ENCODE results near the gene EIF3F.
"Not testable (repeated sequence)": the region's sequence is repeated elsewhere in the genome, so short reads cannot be mapped to it uniquely, and the experiment has no call there.

The EIF3F gene

DNA sequence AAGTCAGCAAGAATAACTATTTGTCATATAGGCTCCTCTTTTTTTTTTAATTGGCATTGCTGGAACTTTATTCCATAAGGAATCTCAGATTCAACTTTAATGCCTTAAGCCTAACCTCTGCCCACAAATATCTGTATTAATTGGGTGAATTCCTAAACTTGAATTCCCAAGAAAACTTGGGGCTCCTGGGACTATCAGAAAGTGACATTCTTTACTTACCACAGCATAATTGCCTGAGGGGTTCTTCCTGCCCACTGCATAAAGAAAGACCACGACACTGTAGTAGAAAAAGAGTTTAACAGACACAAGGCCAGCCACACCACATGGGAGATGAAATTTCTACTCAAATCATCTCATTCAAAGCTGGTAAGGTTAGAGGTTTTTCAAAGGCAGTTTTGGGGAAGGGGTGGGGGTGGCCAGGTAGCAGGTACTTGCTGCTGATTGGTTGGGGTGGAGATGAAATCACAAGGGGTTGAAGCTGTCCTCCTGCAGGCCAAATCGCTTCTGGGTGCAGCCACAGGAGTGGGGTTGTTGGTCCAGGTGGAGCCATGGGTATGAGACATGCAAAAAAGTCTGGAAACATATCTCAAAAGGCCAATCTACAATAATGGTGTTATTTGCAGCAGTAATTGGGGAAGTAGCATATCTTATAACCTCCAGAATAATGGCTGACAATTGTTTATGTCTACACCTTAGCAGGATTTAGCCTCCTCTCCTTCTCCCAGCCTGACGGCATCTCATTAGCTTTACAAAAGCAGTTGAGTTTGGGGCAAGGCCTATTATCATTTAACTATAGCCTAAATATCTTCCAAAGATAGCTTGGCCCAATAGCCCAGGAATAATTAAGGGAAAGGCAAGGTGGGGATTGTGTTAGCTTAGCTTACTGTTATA, 17.1 kb upstream of the EIF3F start:
- Mint-ChIP-seq H3K9me3 (no peaks in the 10 kb centered on the region), H3K27ac (ENCODE audit: low read depth) (no peak overlapping the region), H3K4me3 (no peak overlapping the region), H3K4me1 (no peaks in the 10 kb centered on the region), H3K27me3 (peaks cover 54% of the 10 kb centered on the region), H3K36me3 (ENCODE audit: insufficient read depth) (no peaks in the 10 kb centered on the region)
- ATAC-seq (replicated peaks; ENCODE audit: extremely low read depth, poor library complexity, severe bottlenecking) (no peak), DNase-seq (ENCODE audit: low spot score in 2 of 2) (no peak)

DNA sequence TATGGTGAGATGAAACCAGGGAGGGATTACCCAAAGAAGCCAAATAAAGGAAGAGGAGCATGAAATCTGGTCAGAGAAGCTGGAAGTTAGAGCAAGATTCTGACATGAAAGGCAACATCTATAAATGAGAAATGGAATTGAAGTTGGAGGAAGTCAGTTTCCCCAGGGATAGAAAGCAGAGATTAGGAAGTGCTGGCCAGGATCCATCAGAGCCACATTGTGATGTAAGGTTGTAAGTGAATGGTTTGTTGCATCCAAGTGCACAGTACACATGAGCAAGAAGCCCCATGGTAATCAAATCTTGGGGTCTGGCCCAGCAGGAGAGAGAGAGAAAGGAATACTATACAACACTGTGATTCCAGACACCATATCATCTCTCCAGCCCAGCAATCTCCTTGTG, 15.3 kb upstream of the EIF3F start:
- ATAC-seq (replicated peaks; ENCODE audit: extremely low read depth, poor library complexity, severe bottlenecking) (no peak), DNase-seq (ENCODE audit: low spot score in 2 of 2) (no peak)
- H3K4me1 Mint-ChIP-seq, result no peaks in the 10 kb centered on the region
- H3K36me3 Mint-ChIP-seq (ENCODE audit: insufficient read depth), result no peaks in the 10 kb centered on the region
- no peak overlapping the region for H3K4me3 Mint-ChIP-seq
- no peak overlapping the region for H3K27ac Mint-ChIP-seq (ENCODE audit: low read depth)
- no peaks in the 10 kb centered on the region for H3K9me3 Mint-ChIP-seq
- peaks cover 41% of the 10 kb centered on the region for H3K27me3 Mint-ChIP-seq

DNA sequence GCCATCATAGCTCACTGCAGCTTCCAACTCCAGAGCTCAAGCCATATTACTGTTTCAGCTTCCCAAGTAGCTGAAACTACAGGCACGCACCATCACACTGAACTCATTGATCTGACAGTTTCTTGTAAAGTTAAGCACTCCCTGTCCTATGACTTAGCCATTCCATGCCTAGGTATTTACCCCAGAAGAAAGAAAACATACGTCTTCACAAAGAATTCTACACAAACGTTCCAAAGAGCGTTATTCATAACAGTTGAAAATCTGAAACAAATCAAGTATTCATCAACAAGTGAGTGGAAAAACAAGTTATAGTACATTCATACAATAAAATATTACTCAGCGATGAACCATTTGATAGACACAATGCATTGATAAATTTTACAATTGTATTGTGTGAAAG, 14.1 kb upstream of the EIF3F start:
- H3K27ac Mint-ChIP-seq (ENCODE audit: low read depth), result no peak overlapping the region
- ATAC-seq (replicated peaks; ENCODE audit: extremely low read depth, poor library complexity, severe bottlenecking), result no peak

DNA sequence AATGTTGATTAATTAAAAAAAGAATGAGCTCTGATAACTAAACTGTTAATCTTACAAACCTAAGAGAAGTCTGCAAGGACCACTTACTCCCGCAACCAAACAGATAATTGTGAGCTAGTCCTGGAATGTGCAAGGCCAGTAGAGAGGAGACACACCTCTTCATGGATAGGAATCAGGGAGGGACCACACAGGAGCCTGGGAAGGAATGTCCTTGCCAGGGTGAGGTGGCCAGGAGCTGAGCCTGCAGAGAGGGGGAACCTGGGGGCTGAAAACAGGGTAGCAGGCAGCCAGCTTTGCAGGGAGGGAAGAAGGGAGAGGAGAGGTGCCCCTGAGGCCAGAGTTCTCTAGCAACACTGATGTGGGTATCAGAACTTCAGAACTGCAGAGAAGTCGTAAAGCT, 12.5 kb upstream of the EIF3F start:
- Mint-ChIP-seq H3K9me3 (no peaks in the 10 kb centered on the region), H3K4me1 (no peaks in the 10 kb centered on the region), H3K27ac (ENCODE audit: low read depth) (peak overlapping the region; percentile 36), H3K36me3 (ENCODE audit: insufficient read depth) (no peaks in the 10 kb centered on the region), H3K27me3 (peaks cover 16% of the 10 kb centered on the region), H3K4me3 (no peak overlapping the region)
- DNase-seq (ENCODE audit: low spot score in 2 of 2) (no peak), ATAC-seq (replicated peaks; ENCODE audit: extremely low read depth, poor library complexity, severe bottlenecking) (no peak)

More for the DNA sequence above, 14.1 kb upstream of the EIF3F start:
- Mint-ChIP-seq H3K27me3 (peaks cover 29% of the 10 kb centered on the region), H3K4me1 (no peaks in the 10 kb centered on the region), H3K4me3 (no peak overlapping the region), H3K9me3 (no peaks in the 10 kb centered on the region), H3K36me3 (ENCODE audit: insufficient read depth) (no peaks in the 10 kb centered on the region)
- no peak for DNase-seq (ENCODE audit: low spot score in 2 of 2)

DNA sequence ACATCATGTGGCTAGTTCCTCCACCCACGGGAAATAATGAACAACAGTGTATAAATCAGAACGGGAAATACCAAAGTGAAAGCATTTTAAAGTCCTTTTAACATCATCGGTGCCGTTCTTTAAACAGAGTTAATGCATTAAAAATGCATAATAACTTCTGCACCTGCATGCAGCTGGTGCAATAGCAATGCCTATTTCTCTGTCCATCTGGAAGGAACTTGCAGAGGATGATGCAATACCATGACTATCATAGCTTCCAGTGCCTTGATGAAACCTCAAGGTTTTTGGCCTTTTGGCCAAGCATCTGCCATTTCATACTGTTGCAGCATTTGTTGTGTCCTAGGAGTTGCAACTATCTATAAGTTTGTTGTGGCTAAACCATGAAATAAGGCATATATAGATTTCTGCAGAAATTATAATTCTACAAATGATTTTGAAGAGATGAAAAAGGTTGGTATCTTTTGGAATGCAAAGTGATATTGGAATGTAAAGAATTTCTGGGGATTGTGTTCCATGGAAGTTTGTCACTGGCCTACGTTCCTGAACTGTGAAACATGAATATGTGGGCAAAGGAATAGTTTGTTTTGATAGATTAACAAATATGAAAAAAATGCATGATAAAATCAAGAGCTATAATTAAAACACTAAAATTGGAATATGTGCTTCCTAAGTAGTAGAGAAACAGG, 9.8 kb upstream of the EIF3F start:
- Mint-ChIP-seq H3K27ac (ENCODE audit: low read depth) (no peak overlapping the region), H3K9me3 (no peaks in the 10 kb centered on the region), H3K36me3 (ENCODE audit: insufficient read depth) (no peaks in the 10 kb centered on the region), H3K27me3 (peaks cover 16% of the 10 kb centered on the region), H3K4me1 (no peaks in the 10 kb centered on the region), H3K4me3 (no peak overlapping the region)
- no peak for DNase-seq (ENCODE audit: low spot score in 2 of 2)
- no peak for ATAC-seq (replicated peaks; ENCODE audit: extremely low read depth, poor library complexity, severe bottlenecking)

DNA sequence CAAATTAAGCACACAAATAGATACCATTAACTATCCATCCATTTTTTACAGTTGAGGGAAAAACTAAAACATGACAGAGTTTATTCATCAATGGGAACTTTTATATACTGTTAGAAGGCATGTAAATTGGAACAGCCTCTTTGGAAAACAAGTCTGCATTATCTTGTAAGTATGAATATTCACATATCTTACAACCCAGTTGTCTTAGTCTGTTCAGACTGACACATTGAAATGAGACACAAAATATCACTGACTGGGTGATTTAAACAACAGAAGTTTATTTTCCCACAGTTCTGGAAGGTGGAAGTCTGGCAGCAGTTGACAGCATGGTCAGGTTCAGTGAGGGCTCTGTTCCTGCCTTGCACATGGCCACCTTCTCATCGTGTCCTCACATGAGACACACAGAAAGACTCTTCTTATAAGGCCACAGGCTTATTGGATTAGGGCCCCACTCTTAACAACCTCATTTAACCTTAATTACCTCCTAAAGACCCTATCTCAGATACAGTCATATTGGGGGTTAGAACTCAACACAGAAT, 5.4 kb upstream of the EIF3F start:
- Mint-ChIP-seq H3K36me3 (ENCODE audit: insufficient read depth) (no peaks in the 10 kb centered on the region), H3K27me3 (no peaks in the 10 kb centered on the region), H3K4me3 (no peak overlapping the region), H3K9me3 (no peaks in the 10 kb centered on the region), H3K27ac (ENCODE audit: low read depth) (no peak overlapping the region), H3K4me1 (peaks cover 6% of the 10 kb centered on the region)
- DNase-seq (ENCODE audit: low spot score in 2 of 2), result no peak
- ATAC-seq (replicated peaks; ENCODE audit: extremely low read depth, poor library complexity, severe bottlenecking), result no peak

DNA sequence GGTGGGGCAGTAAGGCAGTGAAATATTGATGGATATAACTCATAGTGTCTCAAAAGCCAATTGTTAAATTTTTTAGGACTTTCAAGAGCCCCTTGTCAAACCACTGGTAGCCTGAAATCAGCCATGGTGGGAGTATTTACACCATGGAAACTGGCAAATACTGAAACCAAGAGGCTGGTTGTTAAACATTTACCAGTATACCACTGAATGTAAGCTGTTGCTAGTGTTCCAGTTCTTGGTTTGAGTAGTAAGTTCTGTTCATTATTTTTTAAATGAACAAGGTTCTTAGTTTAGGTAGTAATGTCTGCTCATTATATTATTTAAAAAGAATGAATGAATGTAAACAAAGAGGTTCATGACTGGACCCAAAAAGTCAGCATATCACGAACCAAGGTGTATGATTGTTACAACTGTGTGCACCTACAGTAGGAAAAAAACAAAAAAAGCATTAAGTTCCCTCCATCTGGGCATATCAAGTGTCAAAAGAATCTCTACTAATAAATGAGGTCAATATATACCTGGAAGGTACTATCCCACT, 4.5 kb upstream of the EIF3F start:
- Mint-ChIP-seq H3K4me1 (peaks cover 13% of the 10 kb centered on the region), H3K36me3 (ENCODE audit: insufficient read depth) (peaks cover 2% of the 10 kb centered on the region), H3K27me3 (no peaks in the 10 kb centered on the region), H3K9me3 (no peaks in the 10 kb centered on the region), H3K27ac (ENCODE audit: low read depth) (no peak overlapping the region), H3K4me3 (no peak overlapping the region)
- no peak for DNase-seq (ENCODE audit: low spot score in 2 of 2)
- ATAC-seq (replicated peaks; ENCODE audit: extremely low read depth, poor library complexity, severe bottlenecking), result no peak

DNA sequence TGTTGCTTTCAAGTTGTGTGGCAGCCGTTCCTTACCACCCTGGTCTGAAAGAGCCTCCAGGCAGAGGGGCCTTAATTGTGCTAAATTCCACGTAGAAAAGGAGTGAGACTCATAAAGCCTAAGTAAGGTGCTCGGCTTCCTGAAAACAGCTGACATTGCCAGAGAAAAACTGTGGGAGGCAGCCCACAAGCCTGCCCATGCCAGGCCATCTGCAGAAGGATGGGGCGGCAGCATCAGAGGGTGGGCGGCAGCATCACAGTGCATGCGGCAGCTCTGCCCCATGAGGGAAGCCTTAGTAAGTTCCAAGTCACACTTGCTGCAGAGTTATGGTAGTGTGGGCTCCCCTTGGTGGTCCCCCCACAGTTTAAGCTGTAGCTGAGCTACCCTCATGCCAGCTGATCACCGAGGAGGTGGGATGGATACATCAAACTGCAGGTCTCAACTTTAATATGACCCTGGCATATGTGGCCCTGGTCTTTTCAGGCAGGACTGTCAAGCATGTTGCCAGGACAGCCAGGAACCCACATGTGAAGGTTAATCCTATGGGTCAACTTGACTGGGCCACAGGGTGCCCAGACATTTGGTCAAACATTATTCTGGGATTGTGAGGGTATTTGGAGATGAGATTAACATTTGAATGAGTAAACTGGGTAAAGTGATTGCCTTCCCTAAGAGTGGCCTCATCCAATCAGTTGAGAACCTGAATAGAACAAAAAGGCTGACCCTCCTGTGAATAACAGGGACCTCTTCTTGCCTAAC, 3.1 kb upstream of the EIF3F start:
- Mint-ChIP-seq H3K36me3 (ENCODE audit: insufficient read depth) (peaks cover 7% of the 10 kb centered on the region), H3K27ac (ENCODE audit: low read depth) (no peak overlapping the region), H3K27me3 (no peaks in the 10 kb centered on the region)

DNA sequence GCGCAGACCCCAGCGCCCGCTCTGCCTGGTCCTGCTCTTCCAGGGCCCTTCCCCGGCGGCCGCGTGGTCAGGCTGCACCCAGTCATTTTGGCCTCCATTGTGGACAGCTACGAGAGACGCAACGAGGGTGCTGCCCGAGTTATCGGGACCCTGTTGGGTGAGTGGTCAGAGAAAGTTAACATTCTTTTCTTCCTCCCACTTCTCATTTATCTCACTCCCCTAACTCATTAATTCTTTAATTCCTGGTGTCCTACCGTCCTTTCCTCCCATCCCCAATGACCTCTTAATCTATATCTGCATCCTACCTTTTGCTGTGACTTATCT, 385 bp downstream of the EIF3F start:
- Mint-ChIP-seq H3K4me3 (peak overlapping the region; percentile 95), H3K27ac (ENCODE audit: low read depth) (peak overlapping the region; percentile 96), H3K4me1 (peaks cover 41% of the 10 kb centered on the region), H3K36me3 (ENCODE audit: insufficient read depth) (peaks cover 20% of the 10 kb centered on the region)
- not testable (repeated sequence) for H3K9me3 Mint-ChIP-seq; DNase-seq (ENCODE audit: low spot score in 2 of 2); H3K27me3 Mint-ChIP-seq
- ATAC-seq (replicated peaks; ENCODE audit: extremely low read depth, poor library complexity, severe bottlenecking), result peak; percentile 4

More for the DNA sequence above, 3.1 kb upstream of the EIF3F start:
- no peaks in the 10 kb centered on the region for H3K9me3 Mint-ChIP-seq
- no peak overlapping the region for H3K4me3 Mint-ChIP-seq
- H3K4me1 Mint-ChIP-seq, result peaks cover 20% of the 10 kb centered on the region
- DNase-seq (ENCODE audit: low spot score in 2 of 2) (no peak), ATAC-seq (replicated peaks; ENCODE audit: extremely low read depth, poor library complexity, severe bottlenecking) (no peak)

DNA sequence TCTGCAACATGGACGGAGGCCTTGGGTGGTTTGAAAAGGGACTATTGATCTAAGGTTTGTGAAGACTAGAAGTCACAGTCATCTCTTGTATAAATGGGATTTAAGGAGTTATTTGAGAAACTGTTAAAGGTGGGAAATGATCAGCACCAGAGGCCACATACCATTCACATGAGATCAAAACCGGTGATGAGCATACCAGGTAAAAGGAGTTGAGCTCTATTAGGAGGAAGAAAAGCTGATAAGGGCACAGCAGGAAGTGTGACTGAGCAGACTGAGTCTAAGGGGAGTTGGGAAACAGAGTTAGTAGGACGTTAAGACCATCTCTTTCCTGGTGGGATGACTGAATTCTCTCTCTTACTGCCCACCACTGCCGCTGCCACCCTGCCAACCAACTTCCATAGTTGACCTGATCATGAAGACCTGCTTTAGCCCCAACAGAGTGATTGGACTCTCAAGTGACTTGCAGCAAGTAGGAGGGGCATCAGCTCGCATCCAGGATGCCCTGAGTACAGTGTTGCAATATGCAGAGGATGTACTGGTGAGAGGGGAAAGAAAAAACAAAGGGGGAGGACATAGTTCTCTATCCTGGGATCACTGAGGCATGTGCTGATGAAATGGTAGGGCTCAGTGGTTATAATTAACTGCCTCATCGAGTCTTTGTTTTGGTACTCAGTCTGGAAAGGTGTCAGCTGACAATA, 7.6 kb downstream of the EIF3F start:
- Mint-ChIP-seq H3K36me3 (ENCODE audit: insufficient read depth) (peaks cover 63% of the 10 kb centered on the region), H3K4me3 (no peak overlapping the region), H3K27me3 (no peaks in the 10 kb centered on the region), H3K4me1 (peaks cover 15% of the 10 kb centered on the region), H3K27ac (ENCODE audit: low read depth) (peak overlapping the region; percentile 56), H3K9me3 (no peaks in the 10 kb centered on the region)
- ATAC-seq (replicated peaks; ENCODE audit: extremely low read depth, poor library complexity, severe bottlenecking) (no peak), DNase-seq (ENCODE audit: low spot score in 2 of 2) (no peak)

DNA sequence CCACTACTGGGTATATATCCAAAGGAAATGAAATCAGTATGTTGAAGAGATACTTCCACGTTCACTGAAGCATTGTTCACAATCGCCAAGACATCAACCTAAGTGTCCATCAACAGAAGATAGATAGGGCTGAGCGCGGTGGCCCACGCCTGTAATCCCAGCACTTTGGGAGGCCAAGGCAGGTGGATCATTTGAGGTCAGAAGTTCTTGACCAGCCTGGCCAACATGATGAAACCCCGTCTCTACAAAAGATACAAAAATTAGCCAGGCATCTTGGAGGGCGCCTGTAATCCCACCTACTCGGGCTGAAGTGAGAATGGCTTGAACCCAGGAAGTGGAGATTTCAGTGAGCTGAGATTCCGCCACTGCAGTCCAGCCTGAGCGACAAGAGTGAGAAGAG, 12.7 kb downstream of the EIF3F start:
- Mint-ChIP-seq H3K36me3 (ENCODE audit: insufficient read depth) (peaks cover 39% of the 10 kb centered on the region), H3K4me3 (no peak overlapping the region), H3K27ac (ENCODE audit: low read depth) (no peak overlapping the region), H3K9me3 (no peaks in the 10 kb centered on the region), H3K4me1 (no peaks in the 10 kb centered on the region), H3K27me3 (no peaks in the 10 kb centered on the region)
- DNase-seq (ENCODE audit: low spot score in 2 of 2), result no peak
- no peak for ATAC-seq (replicated peaks; ENCODE audit: extremely low read depth, poor library complexity, severe bottlenecking)

DNA sequence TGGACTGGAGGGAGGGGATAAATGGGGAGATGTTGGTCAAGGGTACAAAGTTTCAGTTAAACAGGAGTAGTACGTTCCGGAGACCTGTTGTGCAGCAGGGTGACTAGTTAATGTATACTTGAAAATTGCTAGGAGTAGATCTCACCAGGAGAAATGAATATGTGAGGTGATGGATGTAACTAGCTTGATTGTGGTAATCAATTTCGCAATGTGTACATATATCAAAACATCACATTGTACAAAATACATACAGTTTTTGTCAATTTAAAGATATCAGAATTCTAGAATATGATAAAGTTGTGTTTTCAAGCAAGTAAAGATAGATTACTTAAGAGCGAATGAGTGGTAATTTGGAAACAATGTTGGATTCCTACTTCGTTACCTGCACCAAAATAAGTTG, 13.3 kb downstream of the EIF3F start:
- ATAC-seq (replicated peaks; ENCODE audit: extremely low read depth, poor library complexity, severe bottlenecking), result no peak
- no peak overlapping the region for H3K4me3 Mint-ChIP-seq
- no peaks in the 10 kb centered on the region for H3K27me3 Mint-ChIP-seq
- no peaks in the 10 kb centered on the region for H3K9me3 Mint-ChIP-seq
- H3K27ac Mint-ChIP-seq (ENCODE audit: low read depth), result no peak overlapping the region
- H3K4me1 Mint-ChIP-seq, result no peaks in the 10 kb centered on the region
- peaks cover 35% of the 10 kb centered on the region for H3K36me3 Mint-ChIP-seq (ENCODE audit: insufficient read depth)
- DNase-seq (ENCODE audit: low spot score in 2 of 2), result no peak

Data from central memory CD8-positive, alpha-beta T cell (primary cell).